KMS-11 (cell line): ENCODE results near the gene ASPHD1.

Source experiments
- H2AFZ ChIP-seq: fragments of 200-600 bp; sonication (generic); 2 replicates; pipeline ENCODE4 v1.6.1; 2016; ENCODE audit warnings: antibody characterized with exemption, mixed run types, low read depth
- H3K27ac ChIP-seq: fragments of 200-600 bp; sonication (generic); 2 replicates; pipeline ENCODE4 v1.6.1; 2016; ENCODE audit warnings: mild to moderate bottlenecking, mixed run types
- H3K27me3 ChIP-seq: fragments of 200-600 bp; sonication (generic); 2 replicates; pipeline ENCODE4 v1.6.1; 2017; ENCODE audit warnings: mild to moderate bottlenecking, low read depth, mixed run types, moderate library complexity; ENCODE audit not compliant: insufficient read depth
- H3K36me3 ChIP-seq: fragments of 200-600 bp; sonication (generic); 2 replicates; pipeline ENCODE4 v1.6.1; 2017; ENCODE audit warnings: mild to moderate bottlenecking, mixed run types; ENCODE audit not compliant: insufficient read depth
- H3K4me1 ChIP-seq: fragments of 200-600 bp; sonication (generic); 2 replicates; pipeline ENCODE4 v1.6.1; 2016; ENCODE audit warnings: mild to moderate bottlenecking, low read depth, mixed run types; ENCODE audit not compliant: poor library complexity, severe bottlenecking
- H3K4me2 ChIP-seq: fragments of 200-600 bp; sonication (generic); 2 replicates; pipeline ENCODE4 v1.7.0; 2016; ENCODE audit warnings: mild to moderate bottlenecking, mixed run types
- H3K4me3 ChIP-seq: fragments of 200-600 bp; sonication (generic); IDR thresholded peaks from 2 replicates; pipeline ENCODE4 v1.6.1; 2017; ENCODE audit warnings: low read depth, low read length, mixed read lengths; ENCODE audit not compliant: insufficient read depth
- H3K79me2 ChIP-seq: fragments of 200-600 bp; sonication (generic); 2 replicates; pipeline ENCODE4 v1.6.1; 2016; ENCODE audit warnings: low read depth, mixed run types; ENCODE audit not compliant: insufficient read depth
- H3K9ac ChIP-seq: fragments of 200-600 bp; sonication (generic); 2 replicates; pipeline ENCODE4 v1.6.1; 2016; ENCODE audit warnings: mild to moderate bottlenecking, mixed run types
- H4K20me1 ChIP-seq: fragments of 200-600 bp; sonication (generic); 2 replicates; pipeline ENCODE4 v1.6.1; 2016; ENCODE audit warnings: mild to moderate bottlenecking, mixed run types; ENCODE audit not compliant: insufficient read depth
- TF ChIP-seq, protein P1 (sequence below): fragments of 200-600 bp; sonication (generic); conservative IDR thresholded peaks from 2 replicates; pipeline ENCODE4 v1.6.1; 2017; ENCODE audit warnings: low read depth, mild to moderate bottlenecking, antibody characterized with exemption, low read length, moderate library complexity, mixed read lengths

Gene ASPHD1

DNA sequence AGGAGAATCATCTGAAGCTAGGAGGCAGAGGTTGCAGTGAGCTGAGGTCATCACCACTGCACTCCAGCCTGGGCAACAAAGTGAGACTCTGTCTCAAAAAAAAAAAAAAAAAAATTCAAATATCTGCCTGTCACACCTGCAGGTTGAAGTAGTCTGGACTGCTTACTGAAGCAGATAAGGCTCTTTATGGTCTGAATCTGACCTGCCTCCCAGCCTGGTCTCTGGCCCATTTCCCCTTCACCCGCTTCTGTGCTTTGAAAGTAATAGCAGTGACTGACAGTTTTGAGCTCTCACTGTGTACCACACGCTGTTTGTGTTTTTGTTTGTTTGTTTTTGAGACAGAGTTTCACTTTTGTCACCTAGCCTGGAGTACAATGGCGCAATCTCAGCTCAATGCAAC, 6.7 kb upstream of the ASPHD1 start:
- H3K27ac ChIP-seq, result no peak overlapping the region
- H3K9ac ChIP-seq, result no peak overlapping the region
- H3K4me3 ChIP-seq, result no peak overlapping the region
- H3K79me2 ChIP-seq, result no peaks in the 10 kb centered on the region
- H3K36me3 ChIP-seq, result no peaks in the 10 kb centered on the region
- TF ChIP-seq, protein P1, sequence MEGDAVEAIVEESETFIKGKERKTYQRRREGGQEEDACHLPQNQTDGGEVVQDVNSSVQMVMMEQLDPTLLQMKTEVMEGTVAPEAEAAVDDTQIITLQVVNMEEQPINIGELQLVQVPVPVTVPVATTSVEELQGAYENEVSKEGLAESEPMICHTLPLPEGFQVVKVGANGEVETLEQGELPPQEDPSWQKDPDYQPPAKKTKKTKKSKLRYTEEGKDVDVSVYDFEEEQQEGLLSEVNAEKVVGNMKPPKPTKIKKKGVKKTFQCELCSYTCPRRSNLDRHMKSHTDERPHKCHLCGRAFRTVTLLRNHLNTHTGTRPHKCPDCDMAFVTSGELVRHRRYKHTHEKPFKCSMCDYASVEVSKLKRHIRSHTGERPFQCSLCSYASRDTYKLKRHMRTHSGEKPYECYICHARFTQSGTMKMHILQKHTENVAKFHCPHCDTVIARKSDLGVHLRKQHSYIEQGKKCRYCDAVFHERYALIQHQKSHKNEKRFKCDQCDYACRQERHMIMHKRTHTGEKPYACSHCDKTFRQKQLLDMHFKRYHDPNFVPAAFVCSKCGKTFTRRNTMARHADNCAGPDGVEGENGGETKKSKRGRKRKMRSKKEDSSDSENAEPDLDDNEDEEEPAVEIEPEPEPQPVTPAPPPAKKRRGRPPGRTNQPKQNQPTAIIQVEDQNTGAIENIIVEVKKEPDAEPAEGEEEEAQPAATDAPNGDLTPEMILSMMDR, result no peak
- peaks cover 50% of the 10 kb centered on the region for H3K27me3 ChIP-seq
- H4K20me1 ChIP-seq, result no peaks in the 10 kb centered on the region
- H2AFZ ChIP-seq, result no peak overlapping the region
- no peak overlapping the region for H3K4me2 ChIP-seq
- H3K4me1 ChIP-seq, result no peaks in the 10 kb centered on the region

DNA sequence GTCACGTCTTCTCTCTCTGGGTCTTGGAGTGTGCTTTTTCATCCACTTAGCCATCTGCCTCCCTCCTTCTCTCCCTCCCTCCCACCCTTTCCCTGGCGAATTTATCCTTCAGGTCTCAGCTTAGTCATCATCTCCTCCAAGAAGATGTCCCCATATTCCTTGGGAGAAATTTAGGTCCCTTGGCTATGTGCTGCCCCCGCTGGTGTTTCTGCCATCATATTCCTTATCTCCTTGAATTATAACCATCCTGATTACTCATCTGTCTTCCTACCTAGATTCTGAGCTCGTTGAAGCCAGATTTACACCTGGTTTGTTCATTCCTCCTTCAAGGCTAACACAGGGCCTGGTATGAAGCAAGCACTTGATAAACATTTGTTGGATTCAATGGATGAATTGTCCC, 5.9 kb upstream of the ASPHD1 start:
- no peaks in the 10 kb centered on the region for H3K36me3 ChIP-seq
- no peak overlapping the region for H3K4me3 ChIP-seq
- TF ChIP-seq, protein P1, result no peak
- no peak overlapping the region for H3K4me2 ChIP-seq
- H3K27me3 ChIP-seq, result peaks cover 53% of the 10 kb centered on the region
- H2AFZ ChIP-seq, result no peak overlapping the region
- H3K4me1 ChIP-seq, result no peaks in the 10 kb centered on the region
- H3K9ac ChIP-seq, result no peak overlapping the region
- no peaks in the 10 kb centered on the region for H3K79me2 ChIP-seq
- no peaks in the 10 kb centered on the region for H4K20me1 ChIP-seq
- H3K27ac ChIP-seq, result no peak overlapping the region

DNA sequence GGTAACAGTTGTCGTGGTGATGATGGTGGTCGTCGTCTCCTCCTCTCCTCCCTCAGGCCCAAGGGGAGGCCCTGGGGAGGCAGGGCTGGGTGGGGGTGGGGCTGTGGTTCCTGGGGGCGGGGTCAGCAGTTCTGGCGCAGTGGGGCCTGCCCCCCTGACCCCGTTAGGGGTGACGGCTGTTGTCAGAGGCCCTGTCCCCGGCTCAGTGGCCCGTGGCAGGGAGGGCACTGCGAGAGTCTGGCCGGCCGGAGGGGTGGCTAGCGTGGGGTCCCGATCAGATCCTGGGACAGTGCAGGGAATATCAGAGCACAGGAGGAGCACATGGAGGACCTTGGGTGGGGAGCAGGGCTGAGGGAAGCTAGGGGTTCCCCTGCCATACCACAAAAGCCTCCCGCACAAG, 3.4 kb upstream of the ASPHD1 start:
- no peak overlapping the region for H3K4me3 ChIP-seq
- no peaks in the 10 kb centered on the region for H4K20me1 ChIP-seq
- no peaks in the 10 kb centered on the region for H3K36me3 ChIP-seq
- no peak overlapping the region for H2AFZ ChIP-seq
- H3K4me1 ChIP-seq, result peaks cover 4% of the 10 kb centered on the region
- H3K27me3 ChIP-seq, result peaks cover 57% of the 10 kb centered on the region
- no peak overlapping the region for H3K27ac ChIP-seq
- no peak overlapping the region for H3K4me2 ChIP-seq
- no peaks in the 10 kb centered on the region for H3K79me2 ChIP-seq
- TF ChIP-seq, protein P1, result no peak
- H3K9ac ChIP-seq, result no peak overlapping the region

DNA sequence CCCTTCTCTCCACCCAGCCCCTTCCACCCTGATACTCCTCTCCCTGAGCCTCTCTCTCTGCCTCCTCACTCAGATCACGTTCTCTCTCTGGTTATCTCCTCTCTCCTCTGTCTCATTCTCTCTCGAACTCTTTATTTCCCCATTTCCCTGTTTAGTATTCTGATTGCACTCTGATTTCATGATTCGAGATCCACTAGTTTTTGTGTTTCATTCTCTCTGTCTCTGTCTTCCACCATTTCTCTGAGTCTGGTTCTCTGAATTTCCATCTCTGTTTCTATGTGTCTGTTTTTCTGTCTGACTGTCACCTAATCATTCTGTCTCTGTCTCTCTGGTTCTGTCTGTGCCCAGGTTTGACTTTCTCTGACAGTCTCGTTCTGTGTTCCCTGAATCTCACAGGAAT, 3.0 kb upstream of the ASPHD1 start:
- H4K20me1 ChIP-seq, result no peaks in the 10 kb centered on the region
- no peak overlapping the region for H3K9ac ChIP-seq
- no peak overlapping the region for H3K27ac ChIP-seq
- H3K79me2 ChIP-seq, result no peaks in the 10 kb centered on the region
- H3K4me1 ChIP-seq, result peaks cover 4% of the 10 kb centered on the region
- H3K36me3 ChIP-seq, result no peaks in the 10 kb centered on the region
- H3K4me3 ChIP-seq, result no peak overlapping the region
- H3K27me3 ChIP-seq, result peaks cover 57% of the 10 kb centered on the region
- H2AFZ ChIP-seq, result no peak overlapping the region
- TF ChIP-seq, protein P1, result no peak
- H3K4me2 ChIP-seq, result no peak overlapping the region
